Ovary (tissue), 3 donors: ENCODE results near the gene ACYP2.
"Not testable (repeated sequence)": the region's sequence is repeated elsewhere in the genome, so short reads cannot be mapped to it uniquely, and the experiment has no call there.

ENCODE experiments used
- CTCF ChIP-seq, 3 donors: fragments of 450-650 bp in 2 of 3; fragments of 200-600 bp in 1 of 3; IDR thresholded peaks; one replicate each; pipeline versions ENCODE4 v1.5.1 to v1.8.0; 2016 to 2022; ENCODE audit warnings: antibody characterized with exemption in 3 of 3, mild to moderate bottlenecking in 1 of 3
- POLR2A ChIP-seq: fragments of 450-650 bp; IDR thresholded peaks from one replicate; pipeline ENCODE4 v1.6.1; 2017; ENCODE audit warnings: antibody characterized with exemption, mild to moderate bottlenecking, moderate library complexity
- donor health status: DM: no; HTN: no; CAD: no.

GRCh38 chr2:54072483-54072882, 42.9 kb upstream of the ACYP2 start:
- not testable (repeated sequence) for TF ChIP-seq CTCF (IDR thresholded peaks at IDR 0.05); POLR2A
